NT2/D1 (cell line): ENCODE data around the gene CILP2.

ENCODE experiments used
- DNase-seq: peaks from one replicate; pipeline ENCODE4 v3.0.0-alpha.2; 2011; ENCODE audit warnings: low read depth, low spot score
- H3K27me3 ChIP-seq: 2 replicates; pipeline ENCODE4 v1.6.0; 2011; ENCODE audit warnings: mild to moderate bottlenecking; ENCODE audit not compliant: insufficient read length, insufficient read depth
- H3K36me3 ChIP-seq: 2 replicates; pipeline ENCODE4 v1.6.1; 2011; ENCODE audit warnings: mild to moderate bottlenecking, low read length, mixed read lengths; ENCODE audit not compliant: insufficient read depth, insufficient read length
- H3K4me1 ChIP-seq: 2 replicates; pipeline ENCODE4 v1.5.1; 2011; ENCODE audit not compliant: insufficient read depth, insufficient read length
- H3K4me3 ChIP-seq: 2 replicates; pipeline ENCODE4 v1.5.1; 2011; ENCODE audit warnings: low read depth; ENCODE audit not compliant: insufficient read length
- H3K9ac ChIP-seq: 2 replicates; pipeline ENCODE4 v1.6.0; 2011; ENCODE audit warnings: low read depth; ENCODE audit not compliant: insufficient read length
- H3K9me3 ChIP-seq: 2 replicates; pipeline ENCODE4 v1.5.1; 2011; ENCODE audit warnings: mild to moderate bottlenecking, low read length; ENCODE audit not compliant: insufficient read depth
- SUZ12 ChIP-seq: IDR thresholded peaks from 2 replicates; pipeline ENCODE4 v1.6.1; 2011; ENCODE audit not compliant: insufficient read length, insufficient read depth; ENCODE audit errors: extremely low read depth
- YY1 ChIP-seq: IDR thresholded peaks from 2 replicates; pipeline ENCODE4 v1.6.1; 2011; ENCODE audit not compliant: insufficient read length, insufficient read depth
- ZNF274 ChIP-seq: IDR thresholded peaks from 2 replicates; pipeline ENCODE4 v1.6.1; 2011; ENCODE audit warnings: mild to moderate bottlenecking, low read depth, low read length

CILP2 gene

DNA sequence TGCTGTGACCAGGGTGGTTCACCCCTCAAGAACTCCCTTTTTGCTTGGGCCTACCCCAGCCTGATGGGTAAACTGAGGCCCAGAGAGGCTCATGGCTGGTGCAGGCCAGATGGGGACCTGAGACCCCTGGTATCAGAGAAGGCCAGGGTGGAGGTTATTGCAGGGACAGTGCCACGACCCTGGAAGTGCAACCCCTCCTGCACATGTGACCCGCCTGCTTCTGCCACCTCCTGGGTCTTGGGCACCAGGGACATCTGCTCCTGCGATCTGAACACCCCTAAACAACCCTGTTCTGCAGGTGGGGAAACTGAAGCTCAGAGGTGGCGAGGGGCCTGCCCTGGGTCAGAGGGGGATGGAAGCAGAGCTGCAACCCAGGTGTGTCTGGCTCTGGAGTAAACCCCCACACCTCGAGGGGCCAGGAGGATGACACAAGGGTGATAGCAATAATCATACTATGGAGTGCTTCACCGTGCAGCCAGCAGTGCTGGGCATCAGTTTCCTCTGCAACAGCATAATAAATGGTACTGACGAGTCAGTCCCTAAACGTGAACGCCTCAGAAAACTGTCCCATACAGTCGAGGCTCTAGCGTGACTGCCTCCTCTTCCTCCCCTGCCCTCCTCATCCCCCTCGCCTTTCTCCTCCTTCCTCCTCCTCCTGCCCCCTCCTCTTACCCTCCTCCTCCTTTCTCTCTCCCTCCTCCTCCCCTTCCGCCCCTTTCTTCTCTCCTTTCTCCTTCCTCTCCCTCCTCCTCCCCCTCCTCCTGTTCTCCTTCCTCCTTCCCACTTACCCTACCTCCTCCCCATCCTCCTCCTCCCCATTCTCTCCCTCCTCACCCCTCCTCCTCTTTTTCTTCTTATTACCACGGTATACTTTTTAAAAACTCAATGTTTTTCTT, 5.0 kb upstream of the CILP2 start:
- no peak overlapping the region for H3K4me3 ChIP-seq
- no peaks in the 10 kb centered on the region for H3K9me3 ChIP-seq
- H3K36me3 ChIP-seq: peaks cover 48% of the 10 kb centered on the region
- no peaks in the 10 kb centered on the region for H3K27me3 ChIP-seq
- TF ChIP-seq YY1 (no peak), SUZ12 (no peak), ZNF274 (no peak)
- no peak for DNase-seq
- H3K4me1 ChIP-seq: peaks cover 33% of the 10 kb centered on the region
- peak overlapping the region; percentile 63 for H3K9ac ChIP-seq

DNA sequence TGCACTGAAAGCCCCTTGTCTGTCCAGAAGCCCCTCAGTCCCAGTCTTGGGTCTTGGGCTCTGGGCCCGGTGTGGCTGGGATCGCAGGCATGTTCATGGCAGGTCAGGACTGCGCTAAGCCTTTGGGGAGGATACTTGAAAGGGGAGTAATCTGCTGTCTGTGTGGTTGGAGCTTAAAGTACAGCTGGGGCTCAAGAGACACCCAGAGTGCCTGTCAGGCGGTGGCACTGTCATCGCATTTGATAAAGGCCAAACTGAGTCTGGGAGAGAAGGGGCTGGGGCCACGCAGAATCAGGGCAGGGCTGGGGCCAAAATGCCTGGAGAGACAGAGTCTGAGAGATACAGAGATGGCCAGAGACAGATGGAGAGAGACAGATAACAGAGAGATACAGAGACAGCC, 4.2 kb upstream of the CILP2 start:
- Histone ChIP-seq H3K27me3 (no peaks in the 10 kb centered on the region), H3K4me3 (no peak overlapping the region), H3K9me3 (no peaks in the 10 kb centered on the region), H3K4me1 (peaks cover 35% of the 10 kb centered on the region), H3K36me3 (peaks cover 42% of the 10 kb centered on the region), H3K9ac (no peak overlapping the region)
- no peak for TF ChIP-seq YY1
- TF ChIP-seq ZNF274: no peak
- TF ChIP-seq SUZ12: no peak
- no peak for DNase-seq

DNA sequence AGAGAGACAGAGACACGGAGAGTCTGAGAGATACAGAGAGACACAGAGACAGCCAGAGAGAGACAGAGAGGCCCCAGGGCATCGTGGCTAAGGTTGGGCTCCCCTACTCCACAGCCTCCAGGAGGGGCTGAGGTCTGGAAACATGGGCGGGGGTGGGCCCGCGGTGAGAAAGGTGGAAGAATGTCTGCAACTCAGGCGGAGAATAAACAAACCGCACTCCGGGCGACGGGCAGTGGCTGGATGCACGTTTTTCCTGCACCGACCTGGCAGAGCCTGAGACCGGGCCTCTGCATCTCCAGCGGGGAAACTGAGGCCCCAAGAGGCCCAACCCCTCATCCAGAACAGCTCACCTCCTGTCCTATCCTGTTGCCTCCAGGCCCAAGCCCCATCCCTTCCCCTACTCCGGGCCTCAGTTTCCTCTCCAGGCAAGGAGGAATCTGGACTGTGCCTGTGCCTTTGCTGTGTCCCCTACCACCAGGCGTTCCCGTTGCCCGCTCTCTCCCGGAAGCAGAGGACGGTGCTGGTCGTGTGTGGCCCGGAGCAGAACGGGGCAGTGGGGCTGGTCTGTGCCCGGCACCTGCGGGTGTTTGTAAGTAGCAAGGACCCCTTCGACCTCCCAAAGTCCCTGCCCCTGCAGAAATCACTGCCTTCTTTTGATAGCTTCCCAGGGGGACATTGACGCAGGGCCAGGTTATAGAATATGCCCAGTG, 3.4 kb upstream of the CILP2 start:
- Histone ChIP-seq H3K9ac (no peak overlapping the region), H3K27me3 (no peaks in the 10 kb centered on the region), H3K4me3 (no peak overlapping the region), H3K9me3 (no peaks in the 10 kb centered on the region), H3K36me3 (peaks cover 33% of the 10 kb centered on the region), H3K4me1 (peaks cover 32% of the 10 kb centered on the region)
- TF ChIP-seq YY1 (no peak), ZNF274 (no peak), SUZ12 (no peak)
- DNase-seq: no peak

DNA sequence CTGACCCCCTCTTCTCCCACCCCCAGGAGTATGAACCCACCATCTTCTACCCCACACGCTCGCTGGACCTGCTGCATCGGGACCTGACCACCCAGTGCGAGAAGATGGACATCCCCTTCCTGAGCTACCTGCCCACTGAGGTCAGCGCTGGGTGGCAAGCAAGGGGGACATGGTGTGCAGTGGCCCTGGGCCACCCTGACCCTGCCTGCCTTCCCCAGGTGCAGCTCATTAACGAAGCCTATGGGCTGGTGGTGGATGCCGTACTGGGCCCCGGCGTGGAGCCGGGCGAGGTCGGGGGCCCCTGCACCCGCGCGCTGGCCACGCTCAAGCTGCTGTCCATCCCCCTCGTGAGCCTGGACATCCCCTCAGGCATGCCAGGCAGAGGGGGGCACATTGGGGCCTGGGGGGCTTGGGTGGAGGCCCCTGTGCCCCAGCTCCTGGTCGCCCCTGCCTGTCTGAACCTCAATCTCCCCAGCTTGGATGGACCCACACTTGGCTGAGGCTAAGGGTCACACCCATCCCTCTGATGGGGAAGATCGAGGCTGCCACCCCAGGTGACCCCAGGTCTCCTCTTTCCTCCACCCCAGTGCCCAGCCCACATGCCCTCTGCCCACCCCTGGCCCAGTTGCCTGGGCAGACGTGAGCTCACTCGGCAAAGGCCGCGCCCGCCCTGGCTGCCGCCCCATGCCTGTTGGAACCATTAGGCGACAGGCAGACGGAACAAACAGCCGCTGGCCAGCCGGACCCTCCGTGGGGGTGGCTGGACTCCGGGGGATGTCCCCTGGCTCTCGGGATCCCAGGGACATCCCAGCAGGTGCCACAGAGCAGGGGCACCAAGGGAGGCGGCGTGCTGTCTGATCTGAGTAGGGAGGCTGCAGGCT, 2.5 kb upstream of the CILP2 start:
- Histone ChIP-seq H3K9ac (no peak overlapping the region), H3K27me3 (peaks cover 4% of the 10 kb centered on the region), H3K9me3 (no peaks in the 10 kb centered on the region), H3K4me1 (peaks cover 31% of the 10 kb centered on the region), H3K4me3 (no peak overlapping the region), H3K36me3 (peaks cover 27% of the 10 kb centered on the region)
- DNase-seq: no peak
- TF ChIP-seq SUZ12 (no peak), YY1 (no peak), ZNF274 (no peak)

DNA sequence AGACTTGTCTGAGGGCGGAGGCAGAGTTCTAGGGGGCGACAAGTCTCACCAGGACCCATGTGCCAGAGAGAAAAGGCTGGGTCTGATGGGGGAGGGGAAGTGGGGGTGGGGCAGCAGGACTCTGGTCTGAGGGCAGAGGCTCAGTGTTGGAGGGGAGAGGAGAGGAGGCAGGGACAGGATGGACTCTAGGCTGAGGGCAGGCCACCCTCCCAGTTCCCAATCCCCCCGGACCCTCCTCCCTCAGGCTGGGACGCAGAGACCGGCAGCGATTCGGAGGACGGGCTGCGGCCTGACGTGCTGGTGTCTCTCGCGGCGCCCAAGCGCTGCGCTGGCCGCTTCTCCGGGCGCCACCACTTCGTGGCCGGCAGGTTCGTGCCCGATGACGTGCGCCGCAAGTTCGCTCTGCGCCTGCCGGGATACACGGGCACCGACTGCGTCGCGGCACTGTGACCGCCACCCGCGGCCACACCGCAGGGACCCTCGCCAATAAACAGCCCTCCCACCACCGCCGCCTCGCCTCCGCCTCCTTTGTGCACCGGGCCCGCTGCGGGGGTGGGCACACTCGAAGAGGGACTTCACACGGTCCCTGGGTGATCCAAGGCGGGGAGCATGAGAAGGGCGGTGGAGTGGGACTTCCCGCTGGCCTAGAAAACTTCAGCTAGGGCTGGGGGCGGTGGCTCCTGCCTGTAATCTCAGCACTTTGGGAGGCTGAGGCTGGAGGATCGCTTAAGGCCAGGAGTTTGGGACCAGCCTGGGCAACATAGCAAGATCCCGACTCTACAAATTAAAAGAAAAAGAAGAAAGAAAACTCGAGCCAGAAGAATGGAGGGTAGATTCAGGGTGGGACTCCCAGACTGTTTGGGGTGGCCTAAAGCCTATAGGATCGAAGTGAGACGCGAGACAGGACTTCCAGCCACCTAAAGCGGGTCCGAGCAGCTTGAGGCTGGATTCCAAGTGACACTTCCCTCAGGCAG, 703 bp upstream of the CILP2 start:
- no peaks in the 10 kb centered on the region for H3K9me3 ChIP-seq
- H3K4me1 ChIP-seq: peaks cover 36% of the 10 kb centered on the region
- H3K36me3 ChIP-seq: peaks cover 16% of the 10 kb centered on the region
- H3K27me3 ChIP-seq: peaks cover 7% of the 10 kb centered on the region
- no peak for DNase-seq
- TF ChIP-seq YY1 (no peak), ZNF274 (no peak), SUZ12 (no peak)
- no peak overlapping the region for H3K9ac ChIP-seq
- H3K4me3 ChIP-seq: peak overlapping the region; percentile 66

DNA sequence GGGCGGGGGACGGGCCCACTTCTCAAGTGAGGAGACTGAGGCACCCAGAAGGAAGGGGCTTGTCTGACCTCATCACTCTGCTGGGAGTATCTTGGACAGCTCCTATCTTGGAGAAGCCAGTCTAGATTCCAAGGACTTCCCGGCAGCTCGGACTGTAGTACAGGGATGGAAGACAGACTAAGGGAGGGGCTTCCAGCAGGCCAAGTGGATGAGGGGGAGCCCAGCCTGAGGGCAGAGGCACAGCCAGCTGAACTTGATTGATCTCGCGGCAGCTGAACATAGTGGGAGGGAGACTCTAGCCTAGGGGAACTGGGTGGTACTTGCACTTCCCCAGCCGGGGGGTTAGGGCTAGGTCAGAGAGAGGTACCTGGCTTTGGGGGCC, 711 bp downstream of the CILP2 start:
- peaks cover 7% of the 10 kb centered on the region for H3K27me3 ChIP-seq
- peak overlapping the region; percentile 66 for H3K4me3 ChIP-seq
- TF ChIP-seq YY1 (no peak), SUZ12 (no peak), ZNF274 (no peak)
- peaks cover 21% of the 10 kb centered on the region for H3K36me3 ChIP-seq
- no peaks in the 10 kb centered on the region for H3K9me3 ChIP-seq
- H3K9ac ChIP-seq: peak overlapping the region; percentile 87
- no peak for DNase-seq
- peaks cover 29% of the 10 kb centered on the region for H3K4me1 ChIP-seq
